GM12878 (cell line): Measurements from ENCODE around the gene GLT8D2. TPM values are rescaled to one million over a fixed set of nuclear protein-coding genes. Genes with fewer than 3 reads are reported as not detected.

Experiments used
- E4F1 ChIP-seq: fragments of 450-650 bp; IDR thresholded peaks from 2 replicates; pipeline ENCODE4 v1.6.1; 2018; ENCODE audit warnings: borderline replicate concordance, mild to moderate bottlenecking; ENCODE audit not compliant: partially characterized antibody
- EP300 ChIP-seq, 2 experiments: fragments of 150-350 bp in 1 of 2; IDR thresholded peaks; 2 replicates each; pipeline ENCODE4 v1.6.1; 2011 to 2012; ENCODE audit warnings: low read depth in 2 of 2, low read length in 2 of 2, borderline replicate concordance in 1 of 2, improper control_type of control experiment in 1 of 2, inconsistent platforms in 1 of 2; ENCODE audit not compliant: control insufficient read depth in 1 of 2
- HCFC1 ChIP-seq: fragments of 150-350 bp; IDR thresholded peaks from 2 replicates; pipeline ENCODE4 v1.6.1; 2014; ENCODE audit warnings: low read length
- IKZF1 ChIP-seq: fragments of 450-650 bp; conservative IDR thresholded peaks from 2 replicates; pipeline ENCODE4 v1.6.1; 2017; ENCODE audit warnings: antibody characterized with exemption, mild to moderate bottlenecking
- JUND ChIP-seq: IDR thresholded peaks from 2 replicates; pipeline ENCODE4 v1.6.1; 2012; ENCODE audit warnings: low read depth, mild to moderate bottlenecking, low read length, improper control_type of control experiment, moderate library complexity
- NFIC ChIP-seq: IDR thresholded peaks from 2 replicates; pipeline ENCODE4 v1.6.1; 2012; ENCODE audit warnings: low read depth, mild to moderate bottlenecking, inconsistent platforms, low read length, moderate library complexity
- NKRF ChIP-seq: fragments of 450-650 bp; conservative IDR thresholded peaks from 2 replicates; pipeline ENCODE4 v1.6.1; 2017; ENCODE audit warnings: mild to moderate bottlenecking, moderate library complexity
- SKIL ChIP-seq: fragments of 450-650 bp; IDR thresholded peaks from 2 replicates; pipeline ENCODE4 v1.6.1; 2017; ENCODE audit warnings: mild to moderate bottlenecking, low read depth, inconsistent platforms; ENCODE audit not compliant: poor library complexity, severe bottlenecking
- SREBF2 ChIP-seq: IDR thresholded peaks from 2 replicates; pipeline ENCODE4 v1.6.1; 2012; ENCODE audit warnings: mild to moderate bottlenecking, low read length
- TCF3 ChIP-seq: IDR thresholded peaks from 2 replicates; pipeline ENCODE4 v1.6.1; 2012; ENCODE audit warnings: low read depth, mild to moderate bottlenecking, low read length, borderline replicate concordance; ENCODE audit not compliant: insufficient read depth
- YY1 ChIP-seq: IDR thresholded peaks from 2 replicates; pipeline ENCODE4 v1.6.1; 2011; ENCODE audit warnings: low read depth, mild to moderate bottlenecking, low read length
- ZBTB4 ChIP-seq: fragments of 450-650 bp; formaldehyde crosslinking; IDR thresholded peaks from 2 replicates; pipeline ENCODE4 v1.4.0; 2022; ENCODE audit warnings: mild to moderate bottlenecking, moderate library complexity
- ZNF687 ChIP-seq: fragments of 450-650 bp; IDR thresholded peaks from 2 replicates; pipeline ENCODE4 v1.6.1; 2017; ENCODE audit warnings: mild to moderate bottlenecking, moderate library complexity
- polyA plus RNA-seq, 11 experiments: library from polyadenylated mRNA; depleted of rRNA in 4 of 11; unstranded in 6 of 11; stranded (reverse) in 5 of 11; fragments of >200 nt; fragmentation: Nextera tagmentation in 4 of 11; fragmentation: Illumina TruSeq in 1 of 11; extraction: Ambion mirVana in 4 of 11; extraction: Trizol in 1 of 11; gene quantifications; 1 replicate in 1 of 11; 2 replicates in 10 of 11; pipeline versions ENCODE4 v1.2.1 to v1.2.3, GENCODE V29; 2011 to 2016; ENCODE audit warnings: inconsistent platforms in 2 of 11, missing spikeins in 2 of 11, low read depth in 1 of 11
- total RNA-seq, 4 experiments: library from RNA; depleted of rRNA in 3 of 4; stranded (reverse); fragments of >200 nt in 3 of 4; fragmentation: Illumina TruSeq in 1 of 4; extraction: Trizol in 1 of 4; gene quantifications; 2 replicates each; pipeline versions ENCODE4 v1.2.1 to v1.2.3, GENCODE V29; 2013 to 2021

The GLT8D2 gene
- total and polyA plus RNA-seq, 10 of the 15 experiments (the other 5 are each of a cell fraction or from before 2014, with no cell fraction given), result 0.06 to 0.80 (median 0.37) TPM; not detected in 1

GRCh38 chr12:104064031-104064841, 14.2 kb upstream of the GLT8D2 start, which contains the start of gene HCFC2 (continued):
- TF ChIP-seq SKIL (no peak), TCF3 (peak; percentile 93), ZNF687 (peak; percentile 39), EP300 (IDR thresholded peaks at IDR 0.05; ENCODE audit: borderline replicate concordance in 1 of 2, control insufficient read depth in 1 of 2, low read depth in 2 of 2, low read length in 2 of 2) (peak in 1 of 2 experiments; percentile 17; a peak in 1 of 4 replicates), E4F1 (no peak), NFIC (no peak), IKZF1 (peak; percentile 78), YY1 (peak; percentile 97), HCFC1 (peak; percentile 68), ZBTB4 (CRISPR knock-in tag) (no peak), JUND (no peak), NKRF (peak; percentile 98), SREBF2 (no peak)
